IPS-20b (cell line): Measurements from ENCODE around the gene TOP3B.

Experiments
- H3K27ac ChIP-seq: one replicate; pipeline ENCODE4 v1.5.1; 2013; ENCODE audit warnings: low read length
- H3K27me3 ChIP-seq: 2 replicates; pipeline ENCODE4 v1.6.1; 2013; ENCODE audit warnings: mild to moderate bottlenecking, low read length, inconsistent platforms; ENCODE audit not compliant: insufficient read depth
- H3K36me3 ChIP-seq: 2 replicates; pipeline ENCODE4 v1.6.1; 2013; ENCODE audit warnings: low read depth, mild to moderate bottlenecking, inconsistent platforms, low read length, moderate library complexity; ENCODE audit not compliant: insufficient read depth
- H3K4me1 ChIP-seq: 2 replicates; pipeline ENCODE4 v1.6.1; 2013; ENCODE audit warnings: mild to moderate bottlenecking, control low read depth, inconsistent platforms, low read length, moderate library complexity; ENCODE audit not compliant: insufficient read depth
- H3K4me3 ChIP-seq: 2 replicates; pipeline ENCODE4 v1.5.1; 2013; ENCODE audit warnings: mild to moderate bottlenecking, low read length, inconsistent platforms
- H3K9ac ChIP-seq: 2 replicates; pipeline ENCODE4 v1.6.1; 2013; ENCODE audit warnings: low read depth, mild to moderate bottlenecking, inconsistent platforms, low read length, moderate library complexity
- H3K9me3 ChIP-seq: 2 replicates; pipeline ENCODE4 v1.6.1; 2013; ENCODE audit warnings: mild to moderate bottlenecking, low read depth, low read length, inconsistent platforms; ENCODE audit not compliant: insufficient read depth

TOP3B gene

DNA sequence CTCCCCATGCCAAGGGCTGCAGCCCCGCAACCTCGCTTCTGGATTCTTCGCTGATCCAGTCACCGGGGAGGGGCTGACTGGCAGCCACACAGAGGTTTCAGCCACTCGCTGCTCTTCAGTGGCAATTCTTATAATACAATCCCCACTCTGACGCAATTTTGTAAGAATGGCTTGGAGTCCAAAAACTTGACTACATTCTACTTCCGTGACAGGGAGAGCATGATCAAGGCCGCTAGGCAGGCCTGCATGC lies 44.8 kb downstream of the TOP3B start:
- H3K27ac ChIP-seq: no peak overlapping the region
- H3K9me3 ChIP-seq: no peaks in the 10 kb centered on the region
- H3K4me1 ChIP-seq: no peaks in the 10 kb centered on the region
- H3K27me3 ChIP-seq: no peaks in the 10 kb centered on the region
- peak overlapping the region; percentile 83 for H3K4me3 ChIP-seq
- H3K36me3 ChIP-seq: peaks cover 11% of the 10 kb centered on the region; the same call in 1 of the 2 replicates
- peak overlapping the region; percentile 51; the same call in 1 of the 2 replicates for H3K9ac ChIP-seq

DNA sequence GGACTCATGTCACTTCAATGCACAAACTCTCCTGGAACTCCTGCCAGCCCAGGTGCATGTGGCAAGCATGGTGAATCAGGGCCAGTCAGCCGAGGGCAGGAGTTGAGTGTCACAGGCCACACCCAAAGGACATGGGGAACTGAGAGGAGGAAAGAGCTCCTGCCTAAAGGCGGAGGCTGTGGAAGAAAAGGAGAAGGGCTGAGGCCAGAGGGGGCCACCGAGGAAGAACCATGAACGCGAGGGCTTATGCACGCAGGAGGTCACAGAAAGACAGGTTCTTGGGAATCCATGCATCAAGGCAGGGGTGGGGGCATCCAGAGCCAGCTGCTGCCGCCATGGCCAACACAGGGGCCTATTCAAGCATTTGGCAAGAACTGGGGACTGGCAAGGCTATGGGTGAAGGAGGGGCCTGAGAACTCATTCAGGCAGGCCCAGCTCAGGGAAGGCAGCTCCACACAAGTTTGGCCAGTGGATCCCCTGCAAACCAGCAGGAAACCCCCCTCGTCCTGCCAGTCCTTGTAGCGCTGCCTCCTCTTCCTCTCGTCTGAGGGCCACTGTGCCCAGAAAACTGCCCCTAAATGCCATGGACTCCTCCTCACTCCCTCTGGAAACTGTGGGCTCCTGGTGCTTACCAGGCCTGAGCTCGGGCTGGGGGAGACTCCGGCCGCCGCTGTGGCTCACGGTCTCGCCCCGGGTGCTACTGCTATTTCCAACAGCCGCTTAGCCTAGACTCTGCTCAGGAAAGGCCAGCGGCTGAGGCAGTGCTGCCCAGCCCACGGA lies 45.4 kb downstream of the TOP3B start:
- Histone ChIP-seq H3K36me3 (peaks cover 11% of the 10 kb centered on the region), H3K27me3 (no peaks in the 10 kb centered on the region), H3K4me3 (no peak overlapping the region), H3K9ac (peak overlapping the region; percentile 51; the same call in 1 of the 2 replicates), H3K9me3 (no peaks in the 10 kb centered on the region), H3K27ac (no peak overlapping the region), H3K4me1 (no peaks in the 10 kb centered on the region)

DNA sequence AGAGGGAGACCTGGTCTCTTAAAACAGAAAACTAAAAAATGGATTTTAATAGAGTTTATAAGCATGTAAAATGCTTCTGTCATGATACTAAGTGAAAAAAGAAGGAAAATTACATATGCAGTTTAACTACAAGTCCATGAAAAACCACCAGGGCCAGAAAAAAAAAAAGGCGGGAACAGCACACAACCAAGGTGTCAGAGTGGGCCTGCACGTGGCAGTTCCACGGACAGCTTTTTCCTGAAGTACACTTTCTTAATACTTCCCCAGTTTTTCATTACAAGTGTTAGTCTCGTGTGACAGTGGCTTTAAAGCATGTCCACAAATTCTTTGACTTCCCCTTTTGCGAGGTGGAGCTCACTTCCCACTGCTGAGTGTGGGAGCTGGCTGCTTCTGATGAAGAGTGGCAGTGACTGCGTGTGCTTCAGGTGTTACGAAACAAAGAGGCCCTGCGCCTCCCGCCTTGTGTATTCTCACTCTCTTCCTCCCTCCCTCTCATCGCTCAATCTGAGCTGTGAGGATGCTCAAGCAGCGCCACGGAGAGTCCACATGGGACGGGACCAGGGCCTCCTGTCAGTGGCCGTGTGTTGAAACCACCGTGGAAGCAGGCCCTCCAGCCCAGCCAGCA lies 46.3 kb downstream of the TOP3B start:
- Histone ChIP-seq H3K9me3 (no peaks in the 10 kb centered on the region), H3K27me3 (no peaks in the 10 kb centered on the region), H3K4me3 (no peak overlapping the region), H3K36me3 (peaks cover 11% of the 10 kb centered on the region), H3K27ac (no peak overlapping the region), H3K9ac (no peak overlapping the region), H3K4me1 (no peaks in the 10 kb centered on the region)

DNA sequence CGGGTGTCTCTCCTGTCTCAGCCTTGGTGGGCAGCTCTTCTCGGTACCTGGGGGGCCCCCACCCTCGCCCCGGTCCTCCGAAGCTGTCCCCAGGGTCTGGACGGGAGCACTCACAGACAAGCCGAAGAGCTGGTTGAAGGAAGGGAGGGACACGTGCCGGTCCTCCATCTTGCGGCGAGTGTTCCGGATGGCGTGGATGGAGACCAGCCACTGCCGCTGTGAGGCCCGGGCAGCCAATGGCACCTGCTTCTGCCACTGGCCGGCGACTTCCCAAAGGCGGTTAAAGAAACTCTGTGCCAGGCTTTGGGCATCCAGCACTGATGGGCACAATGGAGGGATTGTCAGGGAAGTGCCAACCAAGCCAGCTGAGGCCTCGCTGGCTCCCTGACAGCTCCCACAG lies 48.7 kb downstream of the TOP3B start:
- Histone ChIP-seq H3K27ac (no peak overlapping the region), H3K9me3 (no peaks in the 10 kb centered on the region), H3K4me3 (no peak overlapping the region), H3K36me3 (peaks cover 16% of the 10 kb centered on the region), H3K9ac (no peak overlapping the region), H3K4me1 (no peaks in the 10 kb centered on the region), H3K27me3 (no peaks in the 10 kb centered on the region)

DNA sequence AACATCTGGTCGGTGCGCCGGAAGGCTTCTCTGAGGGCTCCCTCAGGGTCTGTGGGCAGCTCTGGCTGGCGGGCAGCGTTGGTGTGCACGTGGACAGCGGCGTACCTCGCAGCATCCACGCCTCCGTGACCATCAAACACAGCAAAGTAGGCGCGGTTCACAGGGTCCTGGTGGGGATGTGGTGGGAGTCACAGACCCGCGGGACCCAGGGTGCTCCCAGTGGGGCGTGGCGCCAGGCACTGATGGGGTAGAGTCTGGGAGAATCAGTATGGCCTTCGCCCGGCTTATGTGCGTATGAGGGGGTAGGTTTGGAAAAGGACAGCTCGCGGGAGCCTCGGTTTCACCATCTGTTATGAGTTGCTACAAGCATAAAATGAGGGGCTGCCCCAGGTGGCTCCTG lies 49.2 kb downstream of the TOP3B start:
- H3K36me3 ChIP-seq: peaks cover 16% of the 10 kb centered on the region
- no peaks in the 10 kb centered on the region for H3K27me3 ChIP-seq
- H3K4me1 ChIP-seq: no peaks in the 10 kb centered on the region
- no peak overlapping the region for H3K27ac ChIP-seq
- no peak overlapping the region for H3K9ac ChIP-seq
- no peaks in the 10 kb centered on the region for H3K9me3 ChIP-seq
- H3K4me3 ChIP-seq: no peak overlapping the region

DNA sequence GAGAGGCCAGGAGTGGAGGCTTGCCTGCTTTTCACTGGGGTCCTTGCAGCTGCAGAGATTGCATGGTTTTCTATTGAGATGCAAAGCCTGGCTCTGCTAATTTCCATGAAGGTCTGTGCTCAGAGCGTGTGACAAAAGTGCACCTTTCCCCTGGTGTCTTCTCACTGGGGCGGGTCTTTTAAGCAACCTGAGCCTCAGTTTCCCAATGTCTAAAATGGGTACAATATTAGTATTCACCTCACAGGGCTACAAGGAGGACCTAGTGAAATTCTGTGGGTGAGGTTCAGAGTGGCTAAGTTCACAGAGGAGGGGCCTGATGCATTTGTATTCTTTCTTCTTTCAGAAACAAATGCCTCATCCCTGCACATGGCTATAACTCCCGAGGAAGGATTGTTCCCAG lies 50.2 kb downstream of the TOP3B start:
- H3K9me3 ChIP-seq: no peaks in the 10 kb centered on the region
- H3K4me3 ChIP-seq: no peak overlapping the region
- H3K4me1 ChIP-seq: no peaks in the 10 kb centered on the region; the same call in 1 of the 2 replicates
- no peaks in the 10 kb centered on the region for H3K27me3 ChIP-seq
- no peak overlapping the region for H3K9ac ChIP-seq
- no peak overlapping the region for H3K27ac ChIP-seq
- peaks cover 16% of the 10 kb centered on the region for H3K36me3 ChIP-seq

DNA sequence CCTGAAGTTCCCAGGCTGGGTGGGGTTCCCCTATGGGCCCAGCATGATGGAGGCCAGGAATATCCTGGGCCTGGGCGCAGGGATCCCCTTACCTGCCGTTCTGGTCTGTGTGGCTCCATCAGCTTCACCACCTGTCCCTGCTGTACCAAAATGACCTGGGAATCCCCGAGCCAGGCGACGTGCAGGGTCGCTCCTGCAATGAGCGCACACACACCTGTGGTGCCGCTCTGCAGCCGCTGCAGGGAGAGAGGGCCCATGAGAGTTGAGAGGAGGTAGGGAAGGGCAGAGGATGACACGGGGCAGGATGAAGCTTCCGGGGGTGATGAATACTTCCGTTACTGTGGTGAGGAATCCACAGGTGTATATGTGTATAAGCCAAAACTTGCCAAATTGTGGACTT lies 51.5 kb downstream of the TOP3B start:
- Histone ChIP-seq H3K4me3 (no peak overlapping the region), H3K36me3 (peaks cover 12% of the 10 kb centered on the region; the same call in 1 of the 2 replicates), H3K9me3 (no peaks in the 10 kb centered on the region), H3K27ac (no peak overlapping the region), H3K27me3 (no peaks in the 10 kb centered on the region), H3K9ac (no peak overlapping the region), H3K4me1 (no peaks in the 10 kb centered on the region; the same call in 1 of the 2 replicates)

DNA sequence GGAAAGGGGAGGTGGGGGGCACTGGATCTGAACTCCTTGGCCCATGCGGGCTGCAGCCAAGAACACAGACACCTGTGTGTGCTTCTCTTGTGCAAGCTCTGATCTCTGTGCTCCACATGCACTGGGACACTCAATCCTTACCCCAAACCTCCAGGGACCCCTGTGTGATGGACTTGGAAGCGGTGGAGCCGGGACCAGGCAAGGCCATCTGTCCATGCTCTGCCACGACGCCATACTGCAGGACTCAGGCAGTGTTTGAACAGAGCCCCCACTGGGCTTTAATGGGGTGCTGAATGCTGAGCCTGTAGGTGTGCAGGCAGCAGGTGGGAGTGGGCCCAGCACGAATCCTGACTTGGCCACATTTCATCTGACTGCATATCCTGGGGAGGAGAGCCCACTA lies 53.3 kb downstream of the TOP3B start:
- Histone ChIP-seq H3K9me3 (no peaks in the 10 kb centered on the region), H3K36me3 (peaks cover 12% of the 10 kb centered on the region; the same call in 1 of the 2 replicates), H3K4me1 (peaks cover 9% of the 10 kb centered on the region; the same call in 1 of the 2 replicates), H3K27ac (no peak overlapping the region), H3K4me3 (no peak overlapping the region), H3K9ac (no peak overlapping the region), H3K27me3 (no peaks in the 10 kb centered on the region)

DNA sequence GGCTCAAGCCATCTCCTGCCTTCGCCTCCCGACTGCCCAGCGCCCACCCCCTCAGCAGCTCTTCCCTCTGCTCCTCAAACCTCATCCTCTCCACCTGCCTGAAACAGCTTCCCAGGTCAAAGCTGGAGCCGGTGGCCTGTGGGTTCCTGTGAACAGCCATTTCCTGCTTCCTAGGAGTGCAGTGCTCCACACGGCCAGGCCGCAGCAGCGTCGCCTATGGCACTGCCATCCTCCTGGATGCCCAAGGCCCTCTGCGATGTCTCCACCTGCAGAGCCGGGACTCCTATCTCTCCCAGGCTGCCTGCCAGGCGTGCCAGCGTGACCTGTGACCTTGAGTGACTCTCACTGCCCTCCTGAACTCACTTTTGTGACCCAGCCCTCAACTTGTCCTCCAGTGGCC lies 54.5 kb downstream of the TOP3B start:
- no peak overlapping the region for H3K4me3 ChIP-seq
- no peaks in the 10 kb centered on the region for H3K9me3 ChIP-seq
- peaks cover 7% of the 10 kb centered on the region; the same call in 1 of the 2 replicates for H3K36me3 ChIP-seq
- peaks cover 9% of the 10 kb centered on the region; the same call in 1 of the 2 replicates for H3K4me1 ChIP-seq
- no peak overlapping the region for H3K27ac ChIP-seq
- no peak overlapping the region for H3K9ac ChIP-seq
- no peaks in the 10 kb centered on the region for H3K27me3 ChIP-seq

DNA sequence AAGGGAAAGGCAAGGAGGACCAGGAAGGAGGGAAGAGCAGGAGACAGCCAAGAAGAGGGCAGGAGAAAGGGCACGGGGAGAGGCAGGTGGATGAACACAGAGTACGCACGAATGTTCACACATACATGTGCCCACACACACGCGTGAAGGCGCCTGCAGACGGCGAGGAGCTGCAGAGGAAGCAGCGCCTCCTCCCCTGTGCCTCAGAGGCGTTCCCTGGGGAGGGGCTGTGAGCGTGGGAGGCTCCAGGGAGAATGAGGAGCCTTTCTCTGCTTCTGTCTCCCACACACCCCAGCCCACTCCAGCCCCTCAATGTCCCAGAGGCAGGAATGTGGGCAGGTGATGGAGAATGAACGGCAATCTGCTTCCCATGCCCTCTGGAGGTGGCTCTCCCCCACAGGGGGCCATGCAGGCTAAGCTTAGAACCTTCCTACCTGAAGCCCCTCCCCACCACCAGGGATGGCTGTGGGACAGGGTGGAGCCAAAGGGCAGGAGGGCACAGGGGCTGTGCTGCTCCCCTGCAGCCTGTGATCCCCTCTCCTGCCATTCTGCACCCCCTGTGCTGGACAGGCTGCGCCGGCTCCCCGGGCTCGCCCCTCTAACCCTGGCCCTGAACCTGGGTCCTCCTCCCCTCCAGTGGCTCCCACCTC lies 55.3 kb downstream of the TOP3B start:
- Histone ChIP-seq H3K27ac (no peak overlapping the region), H3K27me3 (no peaks in the 10 kb centered on the region), H3K36me3 (peaks cover 5% of the 10 kb centered on the region; the same call in 1 of the 2 replicates), H3K4me1 (peaks cover 12% of the 10 kb centered on the region; the same call in 1 of the 2 replicates), H3K9me3 (no peaks in the 10 kb centered on the region), H3K9ac (no peak overlapping the region), H3K4me3 (no peak overlapping the region)

DNA sequence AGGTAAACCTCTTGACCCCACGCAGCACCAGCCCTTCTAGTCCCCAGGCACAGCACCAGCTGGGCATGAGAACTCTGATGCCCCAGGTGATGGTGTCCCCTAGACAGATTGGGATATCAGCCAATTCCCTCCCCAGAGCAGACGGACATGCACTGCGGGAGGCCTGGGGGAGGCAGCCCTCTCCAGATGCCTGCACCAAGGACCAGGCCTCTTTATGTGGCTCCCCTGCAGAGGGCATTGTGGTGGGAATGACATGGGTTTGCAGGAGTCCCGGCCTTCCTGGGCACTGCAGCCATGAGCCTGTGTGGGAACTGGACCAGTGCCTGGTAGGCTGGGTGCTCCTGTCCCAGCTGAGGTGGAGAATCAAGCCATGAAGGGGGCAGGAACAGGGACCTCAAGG lies 55.9 kb downstream of the TOP3B start:
- H3K27ac ChIP-seq: no peak overlapping the region
- H3K4me3 ChIP-seq: no peak overlapping the region
- H3K27me3 ChIP-seq: no peaks in the 10 kb centered on the region
- H3K4me1 ChIP-seq: peaks cover 18% of the 10 kb centered on the region; the same call in 1 of the 2 replicates
- no peak overlapping the region for H3K9ac ChIP-seq
- H3K36me3 ChIP-seq: peaks cover 5% of the 10 kb centered on the region; the same call in 1 of the 2 replicates
- no peaks in the 10 kb centered on the region for H3K9me3 ChIP-seq

DNA sequence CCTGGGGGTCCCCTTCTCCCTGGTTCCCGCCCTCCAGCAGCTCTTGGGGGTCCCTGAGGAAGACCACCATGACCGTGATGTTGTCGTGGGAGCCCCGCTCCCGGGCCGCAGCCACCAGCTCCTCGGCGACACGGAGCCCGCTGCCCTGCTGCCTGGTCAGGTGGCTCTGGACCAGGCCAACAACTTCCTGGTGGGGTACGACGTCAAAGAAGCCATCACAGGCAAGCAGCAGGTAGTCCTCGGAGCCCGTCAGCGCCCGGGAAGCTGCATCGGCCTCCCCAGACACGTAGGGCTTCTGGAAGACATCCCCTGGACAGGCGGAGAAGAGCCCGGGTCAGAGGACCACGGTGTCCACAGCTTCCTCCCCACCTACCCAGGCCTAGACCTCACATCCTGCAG lies 59.4 kb downstream of the TOP3B start:
- Histone ChIP-seq H3K9me3 (no peaks in the 10 kb centered on the region), H3K27me3 (no peaks in the 10 kb centered on the region), H3K27ac (peak overlapping the region; percentile 39), H3K9ac (no peak overlapping the region), H3K36me3 (no peaks in the 10 kb centered on the region), H3K4me3 (no peak overlapping the region), H3K4me1 (peaks cover 38% of the 10 kb centered on the region; the same call in 1 of the 2 replicates)
